ENCODE measurements around the gene EPHA4. TPM values are rescaled to one million over a fixed set of nuclear protein-coding genes. Genes with fewer than 3 reads are reported as not detected.

EPHA4 gene
- total and polyA plus RNA-seq, 11 donors, result 4.2 to 35.2 (median 19.5) TPM

DNA sequence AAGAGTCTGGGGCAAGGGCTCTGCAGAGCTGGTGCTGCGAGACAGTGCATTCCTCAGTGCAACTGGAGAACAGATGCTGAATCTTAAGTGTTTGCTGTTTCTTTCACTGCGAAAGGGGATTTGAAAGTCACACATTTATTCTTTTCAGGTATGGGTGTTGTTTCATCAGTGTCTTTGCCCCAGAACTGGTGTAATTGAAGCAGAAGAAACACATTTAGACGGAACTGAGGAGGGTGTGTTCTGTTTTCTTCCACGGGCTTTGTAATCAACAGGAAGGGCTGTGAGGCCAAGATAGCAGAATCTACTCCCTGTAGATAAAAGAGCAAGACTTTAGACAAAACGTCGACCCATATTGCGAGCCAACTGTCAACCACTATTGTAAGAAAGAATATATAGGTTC lies 151.9 kb downstream of the EPHA4 start:
- 42 to 47% (median 45%) methylated on average over 7 of the region's 7 CpGs for WGBS, 4 donors
- intact Hi-C loops (cut with DNase I), result loop anchor here in 4 of 10 donors (5.0 to 10.0 kb wide), 5 partner anchors 152 to 735 kb away; partner anchors contain the start of gene EPHA4 (in 1 of the 4)
- Histone ChIP-seq H3K4me3 (no peak overlapping the region), H3K27me3 (no peaks in the 10 kb centered on the region), H3K36me3 (peaks cover 0 to 41% (median 15%) of the 10 kb centered on the region in 9 donors), H3K27ac (peak overlapping the region in 1 of 12 donors; percentile 8), H3K4me1 (peaks cover 0 to 17% (median 4%) of the 10 kb centered on the region in 12 donors), H3K9me3 (no peaks in the 10 kb centered on the region)
- TF ChIP-seq POLR2A (IDR thresholded peaks at IDR 0.05) (no peak), CTCF (IDR thresholded peaks at IDR 0.05) (no peak)
- DNase-seq (peak in 1 of 5 donors; percentile 17), ATAC-seq (peak in 2 of 4 donors; percentile 43 to 47)

DNA sequence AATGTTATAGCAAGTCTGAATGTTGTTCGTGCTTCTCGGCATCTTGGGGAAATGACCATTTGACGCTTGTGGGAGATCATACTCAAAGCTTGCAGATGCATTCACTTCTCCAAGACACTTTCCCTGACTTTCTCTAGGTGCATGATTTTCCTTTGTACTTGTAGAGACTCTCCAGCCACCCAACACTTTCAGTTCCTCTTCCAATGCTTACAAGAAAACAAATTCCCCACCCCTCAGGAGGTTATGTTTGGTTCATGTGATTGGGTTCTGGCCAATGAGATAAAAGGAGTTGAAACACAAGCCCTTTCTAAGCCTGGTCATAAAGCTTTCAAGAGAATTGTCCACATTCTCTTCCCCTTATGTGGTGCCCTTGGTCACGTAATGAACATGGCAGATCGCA lies 156.3 kb downstream of the EPHA4 start:
- 94 to 97% (median 96%) methylated on average over 5 of the region's 5 CpGs for WGBS, 4 donors
- DNase-seq (no peak), ATAC-seq (no peak)
- H3K9me3 ChIP-seq, result no peaks in the 10 kb centered on the region
- no peak overlapping the region for H3K27ac ChIP-seq
- H3K4me1 ChIP-seq, result peaks cover 0 to 9% (median 0%) of the 10 kb centered on the region in 12 donors
- intact Hi-C loops (cut with DNase I), result no loop called here
- no peak for TF ChIP-seq CTCF (IDR thresholded peaks at IDR 0.05)
- no peak for TF ChIP-seq POLR2A (IDR thresholded peaks at IDR 0.05)
- H3K36me3 ChIP-seq, result peaks cover 0 to 26% (median 12%) of the 10 kb centered on the region in 9 donors
- no peaks in the 10 kb centered on the region for H3K27me3 ChIP-seq
- H3K4me3 ChIP-seq, result no peak overlapping the region

GRCh38 chr2:221412978-221413377 lies 159.1 kb downstream of the EPHA4 start:
- TF ChIP-seq CTCF (IDR thresholded peaks at IDR 0.05), result no peak
- no peak for TF ChIP-seq POLR2A (IDR thresholded peaks at IDR 0.05)
- ATAC-seq, result no peak
- intact Hi-C loops (cut with DNase I), result no loop called here

GRCh38 chr2:221410487-221410886 lies 161.6 kb downstream of the EPHA4 start:
- DNase-seq (no peak), ATAC-seq (no peak)
- no peaks in the 10 kb centered on the region for H3K27me3 ChIP-seq
- H3K9me3 ChIP-seq, result peaks cover 0 to 12% (median 0%) of the 10 kb centered on the region in 12 donors
- H3K4me3 ChIP-seq, result no peak overlapping the region
- TF ChIP-seq POLR2A (IDR thresholded peaks at IDR 0.05) (no peak), CTCF (IDR thresholded peaks at IDR 0.05) (no peak)
- 88 to 93% (median 91%) methylated on average over 4 of the region's 4 CpGs for WGBS, 4 donors
- no peak overlapping the region for H3K27ac ChIP-seq
- intact Hi-C loops (cut with DNase I), result no loop called here
- no peaks in the 10 kb centered on the region for H3K4me1 ChIP-seq
- H3K36me3 ChIP-seq, result no peaks in the 10 kb centered on the region

More at GRCh38 chr2:221412978-221413377, 159.1 kb downstream of the EPHA4 start:
- no peaks in the 10 kb centered on the region for H3K27me3 ChIP-seq
- no peak for DNase-seq
- H3K4me1 ChIP-seq, result no peaks in the 10 kb centered on the region
- H3K36me3 ChIP-seq, result peaks cover 0 to 2% (median 0%) of the 10 kb centered on the region in 9 donors
- no peak overlapping the region for H3K27ac ChIP-seq
- H3K9me3 ChIP-seq, result no peaks in the 10 kb centered on the region
- WGBS, 4 donors, result 90 to 97% (median 93%) methylated on average over 1 of the region's 1 CpG
- no peak overlapping the region for H3K4me3 ChIP-seq
